GM12872 (cell line): Measurements from ENCODE around the gene NUP210.

ENCODE experiments used
- CTCF ChIP-seq: IDR thresholded peaks from 3 replicates; pipeline ENCODE4 v1.5.1; 2011; ENCODE audit warnings: low read depth, mild to moderate bottlenecking, low read length, moderate library complexity; ENCODE audit not compliant: insufficient read depth

The NUP210 gene

DNA sequence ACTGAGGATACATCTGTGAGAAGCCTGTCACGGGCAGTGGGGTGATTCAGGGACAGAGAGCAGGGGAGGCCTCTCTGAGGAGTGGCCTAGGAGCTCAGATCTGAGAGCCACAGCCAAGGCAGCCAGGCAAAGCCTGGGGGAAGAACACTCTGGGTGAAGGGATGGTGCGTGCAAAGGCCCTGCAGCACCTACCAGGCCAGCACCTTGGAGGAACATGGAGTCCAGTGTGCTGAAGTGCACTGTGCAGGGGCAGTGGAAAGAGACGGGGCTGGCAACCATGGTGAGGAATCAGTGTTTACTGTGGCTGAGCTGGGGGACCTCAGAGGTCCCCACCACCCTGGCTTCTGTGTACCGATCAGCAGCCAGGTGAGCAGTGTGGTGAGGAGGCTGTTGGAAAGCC, 48.0 kb downstream of the NUP210 start:
- no peak for TF ChIP-seq CTCF

GRCh38 chr3:13371100-13372075, 48.7 kb downstream of the NUP210 start:
- TF ChIP-seq CTCF, result no peak

DNA sequence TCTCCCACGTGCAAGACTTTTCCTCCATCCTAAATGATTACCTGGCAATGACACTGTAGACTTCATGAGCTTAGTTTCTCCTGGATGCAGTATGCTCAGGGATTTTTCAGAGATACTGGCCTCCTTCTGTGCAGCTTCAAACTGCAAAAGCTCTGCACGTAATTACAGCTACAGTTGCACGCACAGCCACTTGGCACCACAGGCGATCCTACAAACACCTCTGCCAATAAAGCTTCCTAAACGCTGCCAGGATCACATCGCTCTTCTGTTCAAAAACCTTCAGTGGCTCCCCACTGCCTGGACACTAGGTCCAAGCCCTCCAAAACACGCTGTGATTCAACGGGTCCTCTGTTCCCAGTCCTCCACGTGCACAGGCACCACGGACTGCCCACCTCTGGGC, 49.5 kb downstream of the NUP210 start:
- no peak for TF ChIP-seq CTCF

- no peak for TF ChIP-seq CTCF
Measured at GRCh38 chr3:13370055-13370454, 50.1 kb downstream of the NUP210 start.

DNA sequence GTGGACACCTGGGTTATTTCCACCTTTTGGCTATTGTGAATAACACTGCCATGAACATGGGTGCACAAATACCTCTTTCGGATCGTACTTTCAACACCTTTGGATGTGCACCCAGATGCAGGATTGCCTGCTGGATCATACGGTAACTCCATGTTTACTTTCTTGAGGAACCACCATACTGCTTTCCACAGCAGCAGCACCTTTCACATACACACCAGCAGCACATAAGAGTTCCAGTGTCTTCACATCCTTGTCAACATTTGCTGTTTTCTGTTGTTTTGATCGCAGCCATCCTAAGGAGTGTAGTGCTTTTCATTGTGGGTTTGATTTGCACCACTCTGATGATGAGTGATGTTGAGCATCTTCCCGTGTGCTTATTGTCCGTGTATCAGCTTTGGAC, 51.3 kb downstream of the NUP210 start:
- no peak for TF ChIP-seq CTCF

- no peak for TF ChIP-seq CTCF
Measured at GRCh38 chr3:13367728-13368127, 52.4 kb downstream of the NUP210 start.

- TF ChIP-seq CTCF, result no peak
Measured at GRCh38 chr3:13365390-13366379, 54.4 kb downstream of the NUP210 start.
